ENCODE results near the gene OSBPL10. TPM values are rescaled to one million over a fixed set of nuclear protein-coding genes. Genes with fewer than 3 reads are reported as not detected.

OSBPL10 gene
- total RNA-seq, 1 donor: 29.0 TPM

- Histone ChIP-seq H3K27me3 (ENCODE audit: insufficient read depth, low read length) (no peaks in the 10 kb centered on the region), H3K9me3 (ENCODE audit: low read depth, low read length) (no peaks in the 10 kb centered on the region), H3K79me2 (ENCODE audit: insufficient read depth, low read length) (peaks cover 15% of the 10 kb centered on the region), H4K20me1 (ENCODE audit: insufficient read depth, low read length) (no peaks in the 10 kb centered on the region), H3K4me1 (ENCODE audit: insufficient read depth, low read length) (peaks cover under 1% of the 10 kb centered on the region), H2AFZ (ENCODE audit: low read length) (no peak overlapping the region), H3K4me2 (ENCODE audit: insufficient read depth, low read length) (no peak overlapping the region), H3K4me3 (ENCODE audit: insufficient read depth, low read length) (no peak overlapping the region), H3K27ac (ENCODE audit: low read depth, low read length) (no peak overlapping the region), H3K36me3 (ENCODE audit: insufficient read depth, low read length) (no peaks in the 10 kb centered on the region)
- no peak for TF ChIP-seq CTCF (IDR thresholded peaks at IDR 0.05; ENCODE audit: extremely low read depth, low read depth, low read length)
- no peak for DNase-seq (ENCODE audit: insufficient read length, low spot score, missing footprints)
These were observed 6.6 kb downstream of the OSBPL10 start for GRCh38 chr3:31974471-31974870.

GRCh38 chr3:31973837-31974236 lies 7.2 kb downstream of the OSBPL10 start:
- H3K36me3 ChIP-seq (ENCODE audit: insufficient read depth, low read length): no peaks in the 10 kb centered on the region
- no peak overlapping the region for H3K27ac ChIP-seq (ENCODE audit: low read depth, low read length)

GRCh38 chr3:31973081-31973480 lies 8.0 kb downstream of the OSBPL10 start:
- Histone ChIP-seq H3K27me3 (ENCODE audit: insufficient read depth, low read length) (no peaks in the 10 kb centered on the region), H4K20me1 (ENCODE audit: insufficient read depth, low read length) (no peaks in the 10 kb centered on the region), H3K27ac (ENCODE audit: low read depth, low read length) (no peak overlapping the region), H2AFZ (ENCODE audit: low read length) (no peak overlapping the region), H3K79me2 (ENCODE audit: insufficient read depth, low read length) (peaks cover 15% of the 10 kb centered on the region), H3K4me1 (ENCODE audit: insufficient read depth, low read length) (peaks cover 13% of the 10 kb centered on the region), H3K4me2 (ENCODE audit: insufficient read depth, low read length) (no peak overlapping the region), H3K4me3 (ENCODE audit: insufficient read depth, low read length) (no peak overlapping the region), H3K36me3 (ENCODE audit: insufficient read depth, low read length) (no peaks in the 10 kb centered on the region), H3K9me3 (ENCODE audit: low read depth, low read length) (no peaks in the 10 kb centered on the region)
- no peak for DNase-seq (ENCODE audit: insufficient read length, low spot score, missing footprints)
- no peak for TF ChIP-seq CTCF (IDR thresholded peaks at IDR 0.05; ENCODE audit: extremely low read depth, low read depth, low read length)

More at GRCh38 chr3:31973837-31974236, 7.2 kb downstream of the OSBPL10 start:
- H3K9me3 ChIP-seq (ENCODE audit: low read depth, low read length): no peaks in the 10 kb centered on the region
- H4K20me1 ChIP-seq (ENCODE audit: insufficient read depth, low read length): no peaks in the 10 kb centered on the region
- no peaks in the 10 kb centered on the region for H3K27me3 ChIP-seq (ENCODE audit: insufficient read depth, low read length)
- H3K79me2 ChIP-seq (ENCODE audit: insufficient read depth, low read length): peaks cover 15% of the 10 kb centered on the region
- no peak for DNase-seq (ENCODE audit: insufficient read length, low spot score, missing footprints)
- peaks cover 6% of the 10 kb centered on the region for H3K4me1 ChIP-seq (ENCODE audit: insufficient read depth, low read length)
- no peak overlapping the region for H3K4me3 ChIP-seq (ENCODE audit: insufficient read depth, low read length)
- no peak for TF ChIP-seq CTCF (IDR thresholded peaks at IDR 0.05; ENCODE audit: extremely low read depth, low read depth, low read length)
- no peak overlapping the region for H3K4me2 ChIP-seq (ENCODE audit: insufficient read depth, low read length)
- H2AFZ ChIP-seq (ENCODE audit: low read length): no peak overlapping the region

GRCh38 chr3:31971607-31972006 lies 9.5 kb downstream of the OSBPL10 start:
- peaks cover 15% of the 10 kb centered on the region for H3K79me2 ChIP-seq (ENCODE audit: insufficient read depth, low read length)
- no peaks in the 10 kb centered on the region for H4K20me1 ChIP-seq (ENCODE audit: insufficient read depth, low read length)
- no peaks in the 10 kb centered on the region for H3K9me3 ChIP-seq (ENCODE audit: low read depth, low read length)
- no peak overlapping the region for H3K4me3 ChIP-seq (ENCODE audit: insufficient read depth, low read length)
- H3K36me3 ChIP-seq (ENCODE audit: insufficient read depth, low read length): no peaks in the 10 kb centered on the region
- no peaks in the 10 kb centered on the region for H3K27me3 ChIP-seq (ENCODE audit: insufficient read depth, low read length)
- H3K27ac ChIP-seq (ENCODE audit: low read depth, low read length): no peak overlapping the region
- TF ChIP-seq CTCF (IDR thresholded peaks at IDR 0.05; ENCODE audit: extremely low read depth, low read depth, low read length): no peak
- H3K4me1 ChIP-seq (ENCODE audit: insufficient read depth, low read length): peaks cover 20% of the 10 kb centered on the region
- H3K4me2 ChIP-seq (ENCODE audit: insufficient read depth, low read length): no peak overlapping the region
- H2AFZ ChIP-seq (ENCODE audit: low read length): no peak overlapping the region
- no peak for DNase-seq (ENCODE audit: insufficient read length, low spot score, missing footprints)
